G401 (cell line): ENCODE measurements around the gene SERPINA4. TPM values are rescaled to one million over a fixed set of nuclear protein-coding genes. Genes with fewer than 3 reads are reported as not detected.

ENCODE experiments used
- DNase-seq: peaks from one replicate; pipeline ENCODE4 v3.0.0-alpha.2; 2015; ENCODE audit warnings: low spot score
- in situ Hi-C: cut with HindIII; loops from 2 replicates; pipeline ENCODE4 v1.10.0; 2016; ENCODE audit warnings: low sequenced_read_pairs, mixed read lengths
- total RNA-seq: library from RNA; depleted of rRNA; stranded (reverse); fragments of >200 nt; shearing (Covaris generic); gene quantifications from 2 replicates; pipeline ENCODE4 v1.2.3, GENCODE V29; 2014; rRNA removed

Gene SERPINA4, protein sequence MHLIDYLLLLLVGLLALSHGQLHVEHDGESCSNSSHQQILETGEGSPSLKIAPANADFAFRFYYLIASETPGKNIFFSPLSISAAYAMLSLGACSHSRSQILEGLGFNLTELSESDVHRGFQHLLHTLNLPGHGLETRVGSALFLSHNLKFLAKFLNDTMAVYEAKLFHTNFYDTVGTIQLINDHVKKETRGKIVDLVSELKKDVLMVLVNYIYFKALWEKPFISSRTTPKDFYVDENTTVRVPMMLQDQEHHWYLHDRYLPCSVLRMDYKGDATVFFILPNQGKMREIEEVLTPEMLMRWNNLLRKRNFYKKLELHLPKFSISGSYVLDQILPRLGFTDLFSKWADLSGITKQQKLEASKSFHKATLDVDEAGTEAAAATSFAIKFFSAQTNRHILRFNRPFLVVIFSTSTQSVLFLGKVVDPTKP
- not detected in 2 replicates for total RNA-seq

DNA sequence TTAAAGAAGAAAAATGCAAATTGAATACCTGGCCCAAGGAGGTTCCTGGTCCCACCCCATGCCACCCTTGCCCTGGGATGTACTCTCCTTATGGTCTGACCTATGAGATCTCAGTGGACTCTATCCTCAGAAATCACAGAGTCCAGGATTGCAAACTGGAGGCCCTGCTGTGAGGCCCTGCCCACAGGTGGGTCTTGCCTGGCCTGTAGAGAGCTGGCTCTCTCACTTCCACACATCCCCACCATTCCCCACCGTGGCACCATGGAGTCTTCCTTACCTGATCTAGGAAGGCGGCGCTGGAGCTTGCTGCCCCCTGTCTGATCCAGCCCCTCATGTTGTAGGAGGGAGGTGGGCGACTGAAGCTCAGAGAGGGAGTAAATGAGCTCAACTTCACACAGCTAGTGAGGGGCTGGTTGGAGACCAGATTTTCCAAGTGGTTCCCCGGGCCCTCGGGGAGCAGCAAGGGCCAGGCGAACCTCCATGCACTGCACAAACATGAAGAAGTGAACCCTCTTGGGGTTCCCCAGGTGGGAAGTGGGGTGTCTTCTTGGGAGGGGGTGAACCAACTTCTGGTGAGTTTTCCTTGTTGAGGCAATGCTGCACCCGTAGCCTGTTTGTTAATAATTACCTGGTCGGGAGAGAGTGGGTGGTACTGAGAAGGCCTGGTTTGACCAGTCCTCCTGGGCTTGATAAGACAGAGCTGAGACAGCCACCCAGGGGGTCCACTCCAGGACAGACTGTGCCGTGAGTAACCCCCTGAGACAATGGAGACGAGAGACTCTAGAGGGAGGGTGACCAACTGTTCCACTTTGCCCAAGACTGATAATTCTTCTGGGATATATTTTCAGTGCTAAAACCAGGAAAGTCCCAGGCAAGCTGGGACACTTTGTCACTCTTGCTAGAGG lies at the start of gene SERPINA4:
SERPINA4 (plus strand) TSS at position 692 of the 905 bp plus-strand sequence. CDS start 2,041 bp downstream, outside the sequence.
- in situ Hi-C loops = no loop called here
- DNase-seq = no peak

DNA sequence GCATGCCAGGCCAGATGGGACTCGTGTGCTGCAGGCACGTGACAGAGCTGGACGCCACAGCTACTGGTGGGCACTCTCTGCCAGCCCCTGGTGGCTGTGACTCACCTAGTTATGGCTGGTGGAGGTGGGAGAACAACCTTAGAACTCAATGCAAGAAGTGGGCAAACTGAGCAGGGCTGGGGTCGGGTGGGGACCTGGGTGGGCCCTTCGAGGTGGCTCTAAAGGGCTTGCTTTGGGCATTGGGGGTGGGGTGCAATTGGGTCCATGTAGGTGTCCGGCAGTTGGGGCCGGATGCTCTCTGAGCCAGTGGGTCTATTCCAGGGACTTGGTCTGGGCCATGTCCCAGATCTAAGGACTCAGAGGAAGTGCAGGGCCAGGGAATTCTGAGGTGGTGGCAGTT lies 46.9 kb upstream of the SERPINA4 start:
- DNase-seq = no peak
- in situ Hi-C loops = no loop called here

DNA sequence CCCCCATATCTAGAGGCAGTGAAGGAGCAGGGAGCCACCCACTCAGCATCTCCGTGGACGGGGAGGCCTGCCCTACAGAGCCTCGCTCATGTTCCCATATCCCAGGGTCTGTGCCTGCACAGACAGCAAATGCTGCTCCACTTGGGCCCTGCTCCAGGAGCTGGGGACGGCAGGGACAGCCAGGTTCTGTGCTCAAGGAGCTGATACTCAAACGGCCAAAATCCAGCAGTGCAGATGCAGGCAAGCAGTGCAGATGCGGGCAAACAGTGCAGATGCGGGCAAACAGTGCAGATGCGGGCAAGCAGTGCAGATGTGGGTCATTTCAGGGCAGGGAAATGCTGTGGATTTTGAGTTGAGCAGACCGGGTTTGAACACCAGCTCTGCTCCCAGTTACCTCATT lies 45.8 kb upstream of the SERPINA4 start:
- DNase-seq = no peak
- in situ Hi-C loops = no loop called here

DNA sequence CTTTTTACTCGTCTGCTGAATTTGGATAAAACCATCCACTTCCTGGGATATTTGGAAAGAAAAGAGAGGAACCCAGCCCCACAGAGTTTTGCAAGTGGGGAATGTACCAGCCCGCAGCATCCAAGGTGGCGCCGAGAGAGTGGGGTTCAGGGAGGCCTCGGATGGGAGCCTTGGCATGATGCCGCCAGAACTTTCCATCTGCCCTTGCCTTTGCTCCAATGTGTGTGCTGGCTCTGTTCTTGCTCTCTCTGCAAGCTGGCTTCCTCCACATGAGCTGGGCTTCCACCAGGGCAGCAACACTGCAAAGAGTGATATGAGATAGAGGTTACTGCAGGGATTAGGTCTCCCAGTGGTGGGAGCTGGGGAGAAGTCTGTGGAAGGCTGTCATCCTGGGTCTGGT lies 45.4 kb upstream of the SERPINA4 start:
- in situ Hi-C loops = no loop called here

DNA sequence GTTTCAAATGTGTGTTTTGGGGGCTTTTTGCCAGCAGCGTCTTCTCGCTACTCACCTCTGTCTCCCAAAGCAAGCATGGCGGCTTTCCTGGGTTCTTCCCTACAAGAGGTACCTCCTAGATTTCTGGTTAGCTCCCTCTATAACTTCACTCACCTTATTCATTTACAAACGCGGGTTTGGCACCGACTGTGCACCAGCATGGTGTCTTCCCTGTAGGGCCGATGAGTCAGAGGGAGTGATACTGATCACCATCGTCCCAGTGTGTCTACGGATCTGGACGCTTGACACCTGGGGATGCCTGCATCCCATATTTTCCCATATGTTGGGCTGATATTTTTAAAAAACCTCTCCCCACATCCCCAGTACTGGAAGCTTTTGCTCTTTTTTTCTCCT lies 44.0 kb upstream of the SERPINA4 start:
- in situ Hi-C loops = no loop called here
- DNase-seq = no peak

More for the DNA sequence above, 45.4 kb upstream of the SERPINA4 start:
- DNase-seq = no peak

DNA sequence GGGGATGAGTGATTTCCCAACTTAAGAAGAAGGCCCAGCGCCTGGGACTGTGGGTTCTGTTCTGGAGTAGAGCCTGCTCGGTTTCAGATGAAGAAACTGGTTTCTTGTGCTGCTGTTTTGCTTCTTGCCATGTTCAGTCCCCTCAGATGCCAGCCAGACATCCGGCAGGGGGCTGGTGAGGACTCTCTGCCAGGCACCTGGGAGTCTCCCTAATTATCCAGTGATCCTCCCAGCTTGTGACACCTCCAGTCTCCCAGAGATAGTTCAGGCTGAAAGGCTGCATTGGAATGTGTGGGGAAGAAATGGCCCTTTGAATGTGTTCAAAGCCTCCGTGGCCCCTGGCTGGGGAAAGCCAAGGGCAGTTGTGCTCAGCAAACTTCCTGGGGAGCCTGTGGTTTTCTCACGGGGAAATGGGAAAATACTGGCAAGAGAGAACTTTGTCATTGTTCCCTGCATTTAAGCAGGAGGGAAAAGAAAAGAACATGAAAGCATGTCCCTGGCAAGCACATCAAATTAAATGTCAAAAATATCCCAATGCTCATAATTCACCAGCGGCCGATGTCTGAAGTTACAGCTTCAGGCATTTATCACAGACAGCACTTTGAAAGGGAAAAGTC lies 43.5 kb upstream of the SERPINA4 start:
- no peak for DNase-seq
- in situ Hi-C loops = no loop called here

DNA sequence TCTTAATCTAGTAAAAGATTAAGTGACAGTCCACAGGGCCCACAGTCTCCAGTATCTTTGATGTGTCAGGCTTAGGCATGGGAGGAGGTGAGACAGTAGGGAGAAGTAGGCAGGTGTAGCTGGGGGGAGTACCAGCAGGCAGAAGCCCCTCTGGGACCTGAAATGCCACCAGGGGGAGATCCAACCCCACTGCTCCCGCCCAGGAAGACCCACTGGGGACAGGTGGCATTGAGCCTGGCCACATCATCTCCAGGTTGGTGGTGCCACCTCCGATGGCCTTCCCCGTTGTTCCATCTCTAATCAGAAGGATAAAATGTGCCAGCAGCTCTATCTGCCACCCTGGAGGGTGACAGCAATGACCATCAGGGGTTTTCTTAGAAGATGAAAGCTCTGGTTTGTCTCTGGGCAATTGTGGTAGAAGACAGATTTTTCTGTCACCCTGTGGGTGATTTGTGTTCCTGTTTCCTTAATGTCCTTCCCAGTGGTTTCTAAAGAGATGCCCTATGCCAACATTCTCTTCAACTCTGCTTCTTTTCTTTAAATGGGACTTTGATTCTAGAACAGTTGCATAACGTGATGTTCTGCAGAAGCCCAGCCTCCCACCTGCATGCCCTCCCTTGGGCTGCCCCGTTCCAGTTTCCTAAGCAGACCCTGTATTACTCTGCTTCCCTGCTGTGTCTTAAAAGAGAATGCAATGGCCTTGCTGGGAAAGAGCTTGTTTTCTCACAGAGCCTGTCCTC lies 39.7 kb upstream of the SERPINA4 start:
- no peak for DNase-seq
- in situ Hi-C loops = no loop called here

DNA sequence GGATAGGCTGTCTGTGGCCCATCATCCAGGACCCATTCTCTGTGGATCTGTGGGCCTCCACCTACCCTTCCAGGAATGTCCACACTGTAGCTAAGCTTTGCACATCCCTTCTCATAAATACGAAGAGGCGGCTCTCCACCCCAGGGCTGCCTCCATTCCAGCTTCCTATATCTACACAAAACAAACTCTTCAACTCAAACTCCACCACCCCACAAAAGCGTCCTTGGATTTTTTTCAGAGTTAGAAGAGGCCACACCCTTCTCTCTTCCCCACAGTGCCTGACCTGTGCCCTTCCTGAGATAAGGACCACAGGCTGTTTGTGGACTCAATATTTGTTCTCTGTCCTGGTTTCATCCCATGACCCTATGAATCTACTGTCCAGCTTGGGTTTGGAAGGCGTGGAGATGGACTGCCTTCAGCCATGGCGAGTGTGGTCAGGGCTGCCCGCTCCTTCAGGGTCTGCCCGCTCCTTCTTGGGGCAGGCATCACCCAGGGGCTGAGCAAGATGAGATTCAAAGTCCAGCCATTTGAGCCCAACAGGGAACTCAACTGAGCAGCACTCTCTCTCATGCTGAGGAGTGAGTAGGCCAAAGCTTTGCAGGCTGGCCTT lies 39.0 kb upstream of the SERPINA4 start:
- no peak for DNase-seq
- in situ Hi-C loops = no loop called here

DNA sequence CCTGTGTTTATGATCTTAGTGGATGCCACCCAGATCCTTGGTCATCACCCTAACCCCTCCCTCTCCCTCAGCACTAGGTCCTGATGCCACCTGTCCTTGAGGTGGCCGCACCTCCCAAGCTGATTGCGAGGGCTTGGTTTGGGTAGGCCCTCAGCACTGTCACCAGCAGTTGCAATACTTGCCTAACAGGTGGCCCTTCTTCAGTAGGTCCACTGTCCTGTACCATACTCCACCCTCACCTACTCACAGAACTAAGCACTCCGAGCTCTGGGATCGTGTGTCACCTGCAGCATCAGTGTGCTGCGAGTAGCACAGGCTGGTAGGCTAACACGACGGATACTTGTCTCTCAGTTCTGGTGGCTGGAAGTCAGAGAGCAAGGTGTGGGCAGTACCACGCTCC lies 38.0 kb upstream of the SERPINA4 start:
- no peak for DNase-seq

DNA sequence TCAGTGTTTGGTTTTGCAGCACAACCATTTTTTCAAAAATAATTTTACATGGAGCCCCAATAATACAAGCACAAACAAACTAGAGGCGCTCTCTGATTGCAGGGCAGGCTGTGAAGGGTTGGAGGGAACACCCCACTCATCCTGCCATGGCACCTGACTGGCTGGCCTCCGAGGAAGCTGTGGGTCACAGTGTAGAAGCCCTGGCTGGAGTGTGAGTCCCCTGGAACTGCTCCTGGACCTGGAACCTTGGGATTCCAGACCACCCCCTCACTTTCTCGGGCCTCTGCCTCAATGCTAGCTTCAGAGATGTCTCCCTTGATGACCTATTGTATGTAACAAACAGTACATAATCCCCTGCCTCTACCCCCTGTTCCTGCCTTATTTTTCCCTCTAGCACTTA lies 37.1 kb upstream of the SERPINA4 start:
- in situ Hi-C loops = no loop called here
- DNase-seq = no peak

More for the DNA sequence above, 38.0 kb upstream of the SERPINA4 start:
- in situ Hi-C loops = no loop called here

DNA sequence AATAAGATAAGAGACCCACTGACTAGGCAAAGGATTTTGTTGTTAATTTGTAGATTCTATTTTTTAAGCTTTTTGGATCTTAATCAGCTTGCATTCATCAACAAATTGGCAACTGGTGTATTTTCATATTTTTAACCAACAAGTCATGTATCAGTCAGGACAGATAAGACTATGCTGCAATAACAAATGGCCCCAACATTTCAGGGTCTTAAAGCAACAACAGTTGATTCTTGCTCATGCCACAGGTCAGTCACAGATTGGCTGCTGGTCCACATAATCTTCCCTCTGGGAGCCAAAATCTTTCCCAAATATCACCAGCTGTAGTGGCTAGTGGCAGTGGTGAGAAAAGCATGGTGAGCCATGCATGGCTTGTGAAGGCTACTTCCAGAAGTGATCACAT lies 30.1 kb upstream of the SERPINA4 start:
- DNase-seq = no peak
- in situ Hi-C loops = no loop called here

DNA sequence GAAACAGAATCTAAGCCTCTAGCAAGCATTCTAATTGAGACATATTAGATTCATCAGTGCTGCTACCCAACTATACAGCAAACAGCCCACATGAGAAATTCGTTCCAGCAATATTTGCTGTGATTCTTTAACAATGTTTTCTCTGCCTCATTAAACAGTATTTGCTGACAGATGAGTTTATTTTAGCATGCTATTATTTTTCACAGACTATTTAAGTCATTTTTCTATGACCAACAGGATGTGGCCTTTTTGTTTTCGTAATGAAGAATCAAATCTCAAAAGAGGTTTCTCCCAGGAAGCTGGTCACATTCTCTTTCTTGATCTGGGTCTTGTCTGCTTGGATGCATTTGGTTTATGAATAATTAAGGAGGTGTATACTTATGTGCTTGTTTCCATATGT lies 28.8 kb upstream of the SERPINA4 start:
- in situ Hi-C loops = no loop called here
- DNase-seq = no peak

DNA sequence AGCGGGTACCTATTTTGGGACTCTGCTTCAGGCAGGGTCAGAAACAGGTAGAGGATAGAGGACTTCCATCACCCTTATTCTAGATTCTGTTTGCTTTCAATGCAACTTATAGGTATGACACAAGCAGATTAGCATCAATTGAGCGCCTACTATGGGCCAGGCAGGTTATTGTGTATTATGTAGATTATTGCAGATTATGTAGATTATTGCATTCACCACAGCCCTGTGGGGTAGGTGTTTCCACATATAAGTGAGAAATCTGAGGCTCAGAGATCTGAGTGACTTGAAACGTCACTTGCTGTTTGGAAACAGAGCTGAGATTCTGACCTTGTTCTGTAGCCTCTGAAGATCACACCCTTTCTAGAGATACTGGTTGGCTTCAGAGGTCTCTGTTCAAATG lies 25.7 kb upstream of the SERPINA4 start:
- in situ Hi-C loops = no loop called here
- no peak for DNase-seq

DNA sequence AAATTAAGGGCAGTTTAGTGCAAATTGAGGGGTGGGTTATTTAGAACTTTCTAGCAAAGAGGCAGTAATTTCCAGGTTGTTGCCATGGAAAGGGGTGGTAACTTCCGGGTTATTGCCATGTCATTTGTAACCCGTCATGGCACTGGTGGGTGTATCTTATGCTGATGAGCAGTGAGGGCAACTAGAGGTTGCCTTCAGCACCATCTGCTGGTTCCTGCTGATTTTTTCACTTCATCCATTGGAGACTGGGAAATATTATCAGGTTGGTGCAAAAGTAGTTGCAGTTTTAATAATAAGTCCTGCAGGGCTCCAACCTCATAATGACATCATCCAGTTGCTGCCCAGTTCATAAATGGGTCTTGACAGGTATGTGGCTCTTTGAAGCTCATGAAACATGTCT lies 24.4 kb upstream of the SERPINA4 start:
- DNase-seq = no peak
- in situ Hi-C loops = no loop called here

DNA sequence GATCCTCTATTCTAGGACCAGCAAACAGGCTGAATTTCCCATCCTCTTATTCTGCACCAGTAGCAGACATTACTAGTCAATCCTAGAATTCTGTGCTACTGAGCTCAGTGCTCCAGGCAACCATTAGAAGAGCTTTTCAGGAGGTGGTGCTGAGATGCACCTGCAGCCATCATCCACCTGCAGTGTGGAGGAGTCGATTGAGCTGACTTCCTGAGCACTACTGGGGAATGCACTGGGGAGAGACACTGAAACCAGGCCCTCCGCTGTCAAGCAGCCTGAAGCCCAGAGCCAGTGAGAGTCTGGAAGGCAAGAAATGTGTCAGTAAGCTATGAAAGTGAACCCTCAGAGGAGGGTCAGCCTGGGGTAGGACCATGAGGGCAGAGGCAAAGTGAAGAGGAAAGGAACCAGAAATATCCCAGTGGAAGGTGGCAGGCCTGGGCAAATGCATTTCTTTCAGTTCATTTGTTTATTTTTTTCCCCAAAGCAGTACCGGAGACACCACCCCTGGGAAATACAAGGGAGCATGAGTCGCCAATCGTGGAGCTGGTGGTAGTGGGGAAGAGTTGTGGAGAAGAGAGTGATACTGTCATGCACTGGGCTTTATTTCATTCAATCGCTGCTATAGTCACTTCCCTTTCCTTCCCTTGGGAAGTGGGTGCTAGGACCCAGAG lies 23.0 kb upstream of the SERPINA4 start:
- no peak for DNase-seq
- in situ Hi-C loops = no loop called here

DNA sequence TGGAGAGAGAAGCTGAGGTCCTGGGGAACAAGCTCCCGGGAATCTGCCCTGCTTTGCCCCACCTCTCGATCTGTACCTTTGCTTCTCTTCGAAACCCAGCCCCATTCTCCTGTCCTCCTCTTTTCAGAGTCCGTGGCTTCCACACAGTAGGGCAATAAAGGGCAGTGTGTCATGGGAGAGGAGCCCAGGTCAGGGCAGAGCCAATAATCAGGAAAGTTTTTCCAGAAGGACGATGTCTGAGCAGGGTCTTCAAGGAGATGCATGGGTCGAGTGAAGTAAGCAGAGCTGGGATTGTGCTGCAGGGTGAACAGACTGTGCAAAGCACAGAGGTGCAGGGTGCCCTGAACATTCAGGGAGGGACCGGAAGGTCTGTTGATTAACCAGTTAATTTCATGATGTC lies 22.1 kb upstream of the SERPINA4 start:
- no peak for DNase-seq
- in situ Hi-C loops = no loop called here

DNA sequence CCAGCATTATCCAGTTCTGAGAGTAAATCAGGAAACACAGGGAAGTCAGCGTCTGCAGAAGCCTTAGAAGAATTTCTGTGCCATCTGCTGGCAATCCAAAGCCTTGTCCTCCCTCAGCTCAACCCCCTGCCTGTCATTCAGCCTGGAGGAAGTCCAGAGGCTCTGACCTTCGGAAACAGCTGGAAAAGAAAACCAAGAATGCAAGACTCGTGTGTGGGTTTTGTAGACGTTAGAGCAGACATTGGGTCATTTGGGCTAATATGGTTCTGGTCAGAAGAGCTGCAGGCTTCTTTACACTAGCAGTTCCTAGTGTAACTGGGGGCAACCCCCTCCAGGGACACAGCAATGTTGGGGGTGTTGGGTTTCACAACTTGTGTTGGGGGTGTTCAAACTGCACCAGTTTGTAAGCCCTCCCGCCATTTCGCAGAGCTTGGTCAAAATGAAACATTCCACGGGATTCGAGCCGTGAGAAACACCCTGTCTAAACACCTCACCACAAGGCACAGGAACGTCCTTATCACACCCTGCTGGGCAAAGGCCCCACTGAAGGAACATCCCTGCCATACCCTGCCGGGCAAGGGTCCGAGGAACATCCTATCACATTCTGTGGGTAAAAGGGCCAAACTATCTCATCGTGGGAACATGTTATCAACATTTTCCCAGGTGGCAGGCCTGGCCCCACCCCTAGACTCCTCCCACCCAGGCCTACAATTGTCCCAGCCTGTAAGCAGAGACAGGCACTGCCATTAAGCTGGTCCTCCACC lies 21.0 kb upstream of the SERPINA4 start:
- in situ Hi-C loops = no loop called here
- DNase-seq = no peak
